Tibial nerve (tissue), 4 donors: ENCODE measurements around the gene PLD5.

Experiments
- EP300 ChIP-seq, 2 donors: sonication (generic); formaldehyde crosslinking; IDR thresholded peaks; one replicate each; pipeline ENCODE4 v1.6.1; 2017; ENCODE audit warnings: antibody characterized with exemption in 2 of 2, mild to moderate bottlenecking in 1 of 2
- POLR2A ChIP-seq, 2 donors: fragments of 450-650 bp; IDR thresholded peaks; one replicate each; pipeline ENCODE4 v1.6.1; 2017; ENCODE audit warnings: antibody characterized with exemption in 2 of 2, mild to moderate bottlenecking in 2 of 2, moderate library complexity in 2 of 2
- TF ChIP-seq, protein P1 (sequence below), 5 experiments: fragments of 200-600 bp in 3 of 5; fragments of 450-650 bp in 2 of 5; sonication (generic) in 3 of 5; IDR thresholded peaks; one replicate each; pipeline ENCODE4 v1.5.1; 2016 to 2019; ENCODE audit warnings: antibody characterized with exemption in 5 of 5, mild to moderate bottlenecking in 3 of 5, moderate library complexity in 2 of 5

DNA sequence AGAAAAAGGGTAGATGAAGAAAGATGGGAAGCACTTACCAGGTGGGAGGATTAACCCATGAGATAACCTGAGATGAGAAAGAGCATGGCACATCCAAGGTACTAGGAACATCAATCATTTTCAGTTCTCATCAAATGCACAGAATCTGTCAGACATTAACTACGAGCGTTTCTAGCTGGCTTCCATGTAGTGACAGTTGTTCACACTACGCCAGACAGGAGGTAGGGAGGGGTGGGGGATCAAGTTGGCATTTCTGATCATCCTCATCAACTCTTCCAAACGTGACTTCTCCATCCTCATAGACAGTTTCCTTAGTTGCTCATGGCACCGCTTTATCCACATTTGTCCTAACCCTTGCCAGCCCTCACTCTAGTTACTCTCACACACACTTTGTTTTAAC, 120.2 kb downstream of the PLD5 start:
- TF ChIP-seq, protein P1, sequence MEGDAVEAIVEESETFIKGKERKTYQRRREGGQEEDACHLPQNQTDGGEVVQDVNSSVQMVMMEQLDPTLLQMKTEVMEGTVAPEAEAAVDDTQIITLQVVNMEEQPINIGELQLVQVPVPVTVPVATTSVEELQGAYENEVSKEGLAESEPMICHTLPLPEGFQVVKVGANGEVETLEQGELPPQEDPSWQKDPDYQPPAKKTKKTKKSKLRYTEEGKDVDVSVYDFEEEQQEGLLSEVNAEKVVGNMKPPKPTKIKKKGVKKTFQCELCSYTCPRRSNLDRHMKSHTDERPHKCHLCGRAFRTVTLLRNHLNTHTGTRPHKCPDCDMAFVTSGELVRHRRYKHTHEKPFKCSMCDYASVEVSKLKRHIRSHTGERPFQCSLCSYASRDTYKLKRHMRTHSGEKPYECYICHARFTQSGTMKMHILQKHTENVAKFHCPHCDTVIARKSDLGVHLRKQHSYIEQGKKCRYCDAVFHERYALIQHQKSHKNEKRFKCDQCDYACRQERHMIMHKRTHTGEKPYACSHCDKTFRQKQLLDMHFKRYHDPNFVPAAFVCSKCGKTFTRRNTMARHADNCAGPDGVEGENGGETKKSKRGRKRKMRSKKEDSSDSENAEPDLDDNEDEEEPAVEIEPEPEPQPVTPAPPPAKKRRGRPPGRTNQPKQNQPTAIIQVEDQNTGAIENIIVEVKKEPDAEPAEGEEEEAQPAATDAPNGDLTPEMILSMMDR (IDR thresholded peaks at IDR 0.05), result no peak
- TF ChIP-seq EP300 (IDR thresholded peaks at IDR 0.05) (no peak), POLR2A (IDR thresholded peaks at IDR 0.05) (no peak)
